Naive thymus-derived CD4-positive, alpha-beta T cell (primary cell): ENCODE data around the gene OR7C1. TPM values are rescaled to one million over a fixed set of nuclear protein-coding genes. Genes with fewer than 3 reads are reported as not detected.
"Not testable (repeated sequence)": the region's sequence is repeated elsewhere in the genome, so short reads cannot be mapped to it uniquely, and the experiment has no call there.

Experiments used
- ATAC-seq: fragments of 150-1000 bp; cut with Tn5 transposase; 2 replicates; pipeline ENCODE4 v1.10.0; 2021; ENCODE audit warnings: mild to moderate bottlenecking, moderate library complexity
- CTCF ChIA-PET: fragments of 350-600 bp; sonication (Branson Sonifier 250); formaldehyde crosslinking; loops from one replicate; lab custom pipeline; 2021; ENCODE audit warnings: antibody characterized with exemption; lab: Charles Lee
- POLR2A ChIA-PET: fragments of 350-600 bp; sonication (Branson Sonifier 250); formaldehyde crosslinking; loops from one replicate; lab custom pipeline; 2021; ENCODE audit warnings: antibody characterized with exemption, inconsistent platforms; lab: Charles Lee
- DNase-seq, 9 donors: peaks; one replicate each; pipeline versions ENCODE4 v3.0.0 to v3.0.0-alpha.2; 2020 to 2022; ENCODE audit warnings: mixed read lengths in 1 of 9
- H3K27ac ChIP-seq: one replicate; pipeline ENCODE4 v1.7.0; 2013; ENCODE audit warnings: mild to moderate bottlenecking, low read depth, low read length, moderate library complexity
- H3K27me3 ChIP-seq, 2 donors: one replicate each; pipeline ENCODE4 v1.7.0; 2013; ENCODE audit warnings: low read length in 2 of 2, mild to moderate bottlenecking in 2 of 2, moderate library complexity in 2 of 2; ENCODE audit not compliant: control insufficient read depth in 2 of 2, insufficient read depth in 2 of 2
- H3K36me3 ChIP-seq, 3 experiments: 1 replicate in 2 of 3; 2 replicates in 1 of 3; pipeline ENCODE4 v1.7.0; 2013; ENCODE audit warnings: low read length in 3 of 3, mild to moderate bottlenecking in 3 of 3, moderate library complexity in 1 of 3; ENCODE audit not compliant: insufficient read depth in 3 of 3, control insufficient read depth in 2 of 3
- H3K4me1 ChIP-seq, 2 donors: one replicate each; pipeline ENCODE4 v1.7.0; 2013; ENCODE audit warnings: low read length in 2 of 2, mild to moderate bottlenecking in 2 of 2, moderate library complexity in 1 of 2; ENCODE audit not compliant: control insufficient read depth in 2 of 2, insufficient read depth in 2 of 2
- H3K4me3 ChIP-seq: 2 replicates; pipeline ENCODE4 v1.7.0; 2013; ENCODE audit warnings: mild to moderate bottlenecking, low read length
- H3K9me3 ChIP-seq, 3 experiments: 1 replicate in 2 of 3; 2 replicates in 1 of 3; pipeline ENCODE4 v1.7.0; 2013; ENCODE audit warnings: low read length in 3 of 3; ENCODE audit not compliant: control insufficient read depth in 2 of 3
- H3K27ac Mint-ChIP-seq, 9 donors: one replicate each; pipeline ENCODE4 v1.8.0; 2020 to 2022; ENCODE audit warnings: mixed read lengths in 9 of 9, mild to moderate bottlenecking in 8 of 9, moderate library complexity in 5 of 9, inconsistent platforms in 2 of 9
- H3K27me3 Mint-ChIP-seq, 5 donors: one replicate each; pipeline ENCODE4 v1.8.0; 2021 to 2022; ENCODE audit warnings: mixed read lengths in 5 of 5, mild to moderate bottlenecking in 1 of 5
- H3K36me3 Mint-ChIP-seq, 5 donors: one replicate each; pipeline ENCODE4 v1.8.0; 2020 to 2022; ENCODE audit warnings: mixed read lengths in 5 of 5, mild to moderate bottlenecking in 3 of 5, inconsistent platforms in 1 of 5
- H3K4me1 Mint-ChIP-seq, 7 donors: one replicate each; pipeline ENCODE4 v1.8.0; 2020 to 2022; ENCODE audit warnings: mixed read lengths in 7 of 7, mild to moderate bottlenecking in 3 of 7, inconsistent platforms in 1 of 7
- H3K4me3 Mint-ChIP-seq, 10 donors: one replicate each; pipeline ENCODE4 v1.8.0; 2020 to 2022; ENCODE audit warnings: mild to moderate bottlenecking in 10 of 10, mixed read lengths in 10 of 10, moderate library complexity in 6 of 10, inconsistent platforms in 2 of 10
- H3K9me3 Mint-ChIP-seq, 11 donors: one replicate each; pipeline ENCODE4 v1.8.0; 2020 to 2022; ENCODE audit warnings: mixed read lengths in 11 of 11, mild to moderate bottlenecking in 4 of 11, inconsistent platforms in 1 of 11, moderate library complexity in 1 of 11
- intact Hi-C, 2 donors: fragments of 100-400 bp; cut with micrococcal nuclease; formaldehyde crosslinking; loops; one replicate each; pipeline ENCODE4 v1.15.1; 2023
- polyA plus RNA-seq, 2 donors: library from polyadenylated mRNA; unstranded; fragments of 300-500 nt; fragmentation: Illumina TruSeq; gene quantifications; one replicate each; pipeline ENCODE4 v1.2.3, GENCODE V29; 2021
- total RNA-seq, 6 experiments: library from RNA in 5 of 6; stranded (reverse) in 5 of 6; gene quantifications; 1 replicate in 5 of 6; 2 replicates in 1 of 6; pipeline ENCODE4 v1.2.3 and lab custom pipeline; 2021 to 2026

OR7C1 gene
- total and polyA plus RNA-seq, 7 experiments from 2014 or later: not detected

- ChIA-PET CTCF (no interaction called here), POLR2A (no interaction called here)
- H3K9me3 ChIP-seq: no peaks in the 10 kb centered on the region
- H3K4me3 ChIP-seq: no peak overlapping the region
- Mint-ChIP-seq H3K27ac (no peak overlapping the region), H3K27me3 (peaks cover 0 to 13% (median 7%) of the 10 kb centered on the region in 5 donors), H3K9me3 (no peaks in the 10 kb centered on the region), H3K4me3 (no peak overlapping the region), H3K4me1 (peaks cover 0 to 5% (median 4%) of the 10 kb centered on the region in 7 donors), H3K36me3 (no peaks in the 10 kb centered on the region)
- intact Hi-C loops: no loop called here
- H3K36me3 ChIP-seq: no peaks in the 10 kb centered on the region
- H3K4me1 ChIP-seq: no peaks in the 10 kb centered on the region
- no peak for DNase-seq
- no peaks in the 10 kb centered on the region for H3K27me3 ChIP-seq
- no peak overlapping the region for H3K27ac ChIP-seq
- ATAC-seq: no peak
Measured at GRCh38 chr19:14809272-14810057, 25.5 kb downstream of the OR7C1 start.

- DNase-seq (no peak), ATAC-seq (no peak)
- Histone ChIP-seq H3K36me3 (no peaks in the 10 kb centered on the region), H3K27me3 (no peaks in the 10 kb centered on the region), H3K9me3 (no peaks in the 10 kb centered on the region), H3K4me3 (no peak overlapping the region), H3K4me1 (no peaks in the 10 kb centered on the region), H3K27ac (no peak overlapping the region)
- no peak overlapping the region for H3K27ac Mint-ChIP-seq
- ChIA-PET POLR2A (no interaction called here), CTCF (no interaction called here)
- H3K4me3 Mint-ChIP-seq: no peak overlapping the region
- no peaks in the 10 kb centered on the region for H3K9me3 Mint-ChIP-seq
- no peaks in the 10 kb centered on the region for H3K36me3 Mint-ChIP-seq
- intact Hi-C loops: no loop called here
- H3K27me3 Mint-ChIP-seq: peaks cover 0 to 32% (median 16%) of the 10 kb centered on the region in 5 donors
- peaks cover 0 to 5% (median 2%) of the 10 kb centered on the region in 7 donors for H3K4me1 Mint-ChIP-seq
Measured at GRCh38 chr19:14804765-14805164, 30.2 kb downstream of the OR7C1 start.

- no peak overlapping the region for H3K4me3 ChIP-seq
- H3K27ac ChIP-seq: no peak overlapping the region
- Mint-ChIP-seq H3K4me1 (peaks cover 0 to 3% (median 0%) of the 10 kb centered on the region in 7 donors), H3K27ac (no peak overlapping the region), H3K4me3 (no peak overlapping the region), H3K27me3 (peaks cover 3 to 42% (median 26%) of the 10 kb centered on the region in 5 donors), H3K9me3 (peaks cover 0 to 2% (median 0%) of the 10 kb centered on the region in 11 donors), H3K36me3 (no peaks in the 10 kb centered on the region)
- no peaks in the 10 kb centered on the region for H3K9me3 ChIP-seq
- CTCF ChIA-PET: no interaction called here
- ATAC-seq (no peak), DNase-seq (no peak)
- POLR2A ChIA-PET: no interaction called here
- no peaks in the 10 kb centered on the region for H3K27me3 ChIP-seq
- intact Hi-C loops: no loop called here
- no peaks in the 10 kb centered on the region for H3K4me1 ChIP-seq
- H3K36me3 ChIP-seq: no peaks in the 10 kb centered on the region
Measured at GRCh38 chr19:14798760-14799159, 36.2 kb downstream of the OR7C1 start.

- Histone ChIP-seq H3K36me3 (no peaks in the 10 kb centered on the region), H3K4me1 (no peaks in the 10 kb centered on the region), H3K4me3 (no peak overlapping the region), H3K9me3 (no peaks in the 10 kb centered on the region), H3K27ac (no peak overlapping the region), H3K27me3 (no peaks in the 10 kb centered on the region)
- ChIA-PET CTCF (no interaction called here), POLR2A (no interaction called here)
- no peak for DNase-seq
- H3K27ac Mint-ChIP-seq: no peak overlapping the region
- no peak for ATAC-seq
- H3K4me3 Mint-ChIP-seq: no peak overlapping the region
- no peaks in the 10 kb centered on the region for H3K36me3 Mint-ChIP-seq
- intact Hi-C loops: no loop called here
- H3K9me3 Mint-ChIP-seq: peaks cover 0 to 2% (median 0%) of the 10 kb centered on the region in 11 donors
- H3K27me3 Mint-ChIP-seq: peaks cover 8 to 43% (median 21%) of the 10 kb centered on the region in 5 donors
- peaks cover 0 to 3% (median 0%) of the 10 kb centered on the region in 7 donors for H3K4me1 Mint-ChIP-seq
Measured at GRCh38 chr19:14796021-14796420, 39.0 kb downstream of the OR7C1 start.

GRCh38 chr19:14795078-14795721 lies 39.8 kb downstream of the OR7C1 start:
- Histone ChIP-seq H3K4me3 (no peak overlapping the region), H3K4me1 (no peaks in the 10 kb centered on the region), H3K27ac (no peak overlapping the region), H3K36me3 (no peaks in the 10 kb centered on the region), H3K27me3 (no peaks in the 10 kb centered on the region), H3K9me3 (no peaks in the 10 kb centered on the region)
- Mint-ChIP-seq H3K4me3 (no peak overlapping the region), H3K36me3 (no peaks in the 10 kb centered on the region), H3K27ac (no peak overlapping the region), H3K27me3 (peaks cover 8 to 39% (median 19%) of the 10 kb centered on the region in 5 donors), H3K4me1 (peaks cover 0 to 3% (median 0%) of the 10 kb centered on the region in 7 donors), H3K9me3 (peaks cover 0 to 2% (median 0%) of the 10 kb centered on the region in 11 donors)
- intact Hi-C loops: no loop called here
- CTCF ChIA-PET: no interaction called here
- ATAC-seq: peak; percentile 51
- DNase-seq: no peak
- POLR2A ChIA-PET: no interaction called here

GRCh38 chr19:14792250-14792649 lies 42.7 kb downstream of the OR7C1 start:
- DNase-seq, H3K9me3 ChIP-seq, H3K4me3 ChIP-seq, intact Hi-C loops, H3K4me1 ChIP-seq, H3K36me3 ChIP-seq, H3K27ac Mint-ChIP-seq, POLR2A ChIA-PET, H3K27ac ChIP-seq, ATAC-seq, CTCF ChIA-PET, H3K4me3 Mint-ChIP-seq, H3K27me3 ChIP-seq, H3K36me3 Mint-ChIP-seq: not testable (repeated sequence)
- H3K9me3 Mint-ChIP-seq: peaks cover 0 to 13% (median 3%) of the 10 kb centered on the region in 11 donors
- peaks cover 0 to 10% (median 3%) of the 10 kb centered on the region in 7 donors for H3K4me1 Mint-ChIP-seq
- H3K27me3 Mint-ChIP-seq: peaks cover 6 to 28% (median 12%) of the 10 kb centered on the region in 5 donors
